NCI-H1105 treated with DMSO at 0.1 percent for 48 hours (cell line): Measurements from ENCODE around the gene CMSS1.
A peak's percentile ranks its signal among the peaks of the same experiment; 100 is the strongest.

Experiments
- DNase-seq: peaks from one replicate; lab custom pipeline; 2025; lab: John Stamatoyannopoulos, UW

CMSS1 gene

DNA sequence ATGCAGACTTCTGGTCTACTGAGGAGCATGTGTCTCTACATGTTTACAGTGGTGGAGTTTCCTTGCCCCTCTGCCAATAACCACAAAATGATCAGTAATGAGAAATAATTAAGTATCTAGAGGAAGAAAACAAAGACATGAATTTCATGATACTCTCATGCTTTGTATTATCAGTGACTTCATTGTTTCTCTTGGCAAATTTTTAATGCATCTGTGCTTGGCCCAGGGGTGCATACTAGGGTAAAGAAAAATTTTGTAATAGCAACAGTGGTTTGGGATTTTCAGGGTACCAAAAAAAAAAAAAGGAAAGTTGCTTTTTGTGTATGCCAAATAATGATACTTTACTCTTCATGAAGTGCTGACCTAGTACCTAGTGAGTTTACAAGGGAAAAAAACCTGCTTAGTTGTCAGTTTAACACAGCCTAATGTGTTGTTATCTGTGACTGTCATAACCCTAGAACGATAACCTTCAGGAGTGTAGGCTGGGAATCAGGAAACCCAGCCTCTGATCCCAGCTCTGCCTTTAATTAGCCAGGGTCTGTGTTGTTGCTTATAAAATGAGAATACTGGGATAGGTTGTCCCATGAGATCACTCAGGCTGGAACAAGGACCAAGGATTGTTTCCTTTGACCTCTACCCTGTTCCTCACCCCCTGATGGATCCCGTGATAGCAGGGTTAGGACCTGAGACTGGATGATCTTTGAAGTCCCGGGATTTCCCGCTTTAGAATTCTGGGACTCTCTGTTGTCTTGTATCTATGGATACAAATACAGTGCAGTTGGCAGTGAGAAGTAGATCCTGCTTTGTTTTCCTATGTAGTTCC lies 117.5 kb downstream of the CMSS1 start:
- no peak for DNase-seq

DNA sequence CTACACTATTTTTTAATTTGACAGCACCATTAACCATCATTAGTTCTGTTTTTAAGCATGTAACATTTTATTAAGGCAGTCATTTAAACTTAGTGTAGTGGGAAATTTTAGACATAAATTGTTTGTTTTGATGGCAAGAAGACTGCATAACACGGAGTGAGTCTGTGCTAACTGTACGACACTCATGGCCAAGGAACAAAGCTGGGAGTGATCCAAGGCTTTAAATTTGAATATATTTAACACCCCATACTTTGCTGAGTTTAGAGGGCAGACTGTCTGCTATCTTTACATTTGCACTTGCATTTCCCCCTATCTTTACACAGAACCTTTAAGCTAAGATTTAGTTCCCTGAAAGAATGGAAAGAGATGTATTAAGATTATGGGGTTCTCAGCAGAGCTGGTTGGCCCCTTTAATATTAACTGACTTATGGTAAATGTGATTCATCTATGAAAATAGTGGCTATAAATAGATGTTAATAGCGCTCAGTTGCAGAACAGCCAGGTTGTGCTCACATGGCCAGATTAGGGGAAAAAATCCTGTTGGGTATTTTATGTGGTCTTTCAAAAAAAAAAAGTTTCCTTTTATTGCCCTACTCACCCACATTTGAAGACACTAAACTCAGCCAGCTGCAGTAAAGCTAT lies 120.7 kb downstream of the CMSS1 start:
- no peak for DNase-seq

DNA sequence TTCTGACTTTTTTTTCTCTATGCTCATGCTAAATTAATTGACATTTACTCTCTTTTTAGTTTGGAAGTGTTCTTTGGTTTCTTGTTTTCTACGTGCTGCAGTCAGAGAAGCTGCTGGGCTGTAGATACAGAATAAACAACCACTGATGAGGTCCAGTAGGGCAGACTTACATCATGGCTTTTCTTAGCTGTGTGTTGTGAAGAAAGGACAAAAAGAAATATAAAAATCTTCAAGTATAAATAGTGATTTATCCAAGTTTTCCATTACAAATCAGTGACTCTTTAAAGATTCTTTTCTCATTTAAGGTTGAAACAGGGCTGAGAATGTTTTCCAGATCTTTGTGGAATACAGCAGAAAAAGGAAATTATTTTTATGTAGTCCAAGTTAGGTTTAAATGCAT lies 122.2 kb downstream of the CMSS1 start:
- DNase-seq, result no peak

DNA sequence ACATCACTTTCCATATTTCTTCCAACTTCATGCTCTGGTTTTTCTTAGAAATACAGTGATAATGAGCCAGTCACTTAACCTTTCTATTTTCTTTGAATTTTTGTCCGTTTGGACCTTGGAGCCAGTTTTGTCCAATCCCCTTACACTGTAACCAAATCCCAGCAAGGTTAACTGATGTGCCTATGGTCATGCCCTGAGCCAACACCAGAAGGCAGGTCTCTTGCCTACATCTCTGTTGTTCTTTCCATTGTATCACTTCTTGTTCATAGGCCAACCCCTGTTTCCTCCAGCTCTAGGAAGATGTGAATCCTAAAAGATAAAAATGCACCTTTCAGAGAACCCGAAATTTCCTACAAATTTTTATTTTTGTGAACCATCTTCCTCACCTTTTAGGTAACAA lies 122.7 kb downstream of the CMSS1 start:
- no peak for DNase-seq

DNA sequence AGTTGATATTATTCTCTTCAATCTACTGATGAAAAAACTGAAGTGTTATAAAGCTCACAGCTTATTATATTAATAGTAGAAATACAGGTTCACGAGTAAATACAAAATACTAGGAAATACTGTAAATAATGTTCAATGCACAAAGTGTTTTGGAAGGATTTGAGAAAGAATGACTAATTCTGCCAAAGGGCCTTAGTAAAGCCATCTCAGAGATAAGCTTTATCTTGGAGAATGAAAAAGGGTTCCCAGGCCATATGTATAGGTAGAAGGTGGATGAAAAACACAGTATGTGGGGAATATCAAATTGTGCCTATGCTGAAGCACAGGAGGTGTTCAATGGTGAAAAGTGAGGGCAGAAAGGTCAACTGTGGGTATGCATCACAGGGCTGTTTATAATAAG lies 123.5 kb downstream of the CMSS1 start:
- no peak for DNase-seq

DNA sequence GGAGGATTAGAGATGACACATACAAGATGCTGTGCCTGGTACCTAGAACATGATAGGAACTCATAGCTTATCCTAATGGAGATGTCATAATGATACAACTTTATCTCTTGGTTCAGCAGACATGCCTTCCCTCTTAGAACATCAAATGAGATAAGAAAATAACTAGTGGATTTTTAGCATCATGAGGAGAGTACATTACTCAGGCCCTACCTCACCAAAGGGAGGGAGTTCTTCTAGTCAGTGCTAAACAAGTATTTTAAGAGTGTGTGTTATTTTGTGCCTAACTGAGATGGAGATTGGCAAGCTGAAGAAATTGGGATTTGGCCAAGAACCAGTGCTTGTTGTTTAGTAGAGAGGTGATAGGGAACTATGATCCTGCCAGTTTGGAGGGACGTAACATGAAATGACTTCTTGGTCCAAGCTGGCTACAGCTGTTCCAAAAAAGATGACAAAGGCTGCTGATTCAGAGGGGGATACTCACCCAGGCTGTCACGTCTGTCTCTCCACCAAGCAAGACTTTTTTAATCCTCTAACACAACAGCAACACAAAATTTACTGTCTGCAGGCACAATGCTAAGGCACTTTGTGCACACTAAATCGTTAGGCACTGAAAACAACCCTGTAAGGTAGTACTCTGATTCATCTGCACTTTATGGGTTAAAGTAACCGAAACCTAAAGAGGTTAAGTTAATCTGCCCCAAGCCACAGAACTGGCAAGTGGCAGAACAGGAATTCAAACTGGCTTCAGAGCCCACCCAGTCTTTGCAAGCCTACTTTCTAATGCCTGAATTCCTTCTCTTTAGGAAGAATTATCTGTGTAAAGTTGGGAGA lies 126.5 kb downstream of the CMSS1 start:
- DNase-seq, result no peak

DNA sequence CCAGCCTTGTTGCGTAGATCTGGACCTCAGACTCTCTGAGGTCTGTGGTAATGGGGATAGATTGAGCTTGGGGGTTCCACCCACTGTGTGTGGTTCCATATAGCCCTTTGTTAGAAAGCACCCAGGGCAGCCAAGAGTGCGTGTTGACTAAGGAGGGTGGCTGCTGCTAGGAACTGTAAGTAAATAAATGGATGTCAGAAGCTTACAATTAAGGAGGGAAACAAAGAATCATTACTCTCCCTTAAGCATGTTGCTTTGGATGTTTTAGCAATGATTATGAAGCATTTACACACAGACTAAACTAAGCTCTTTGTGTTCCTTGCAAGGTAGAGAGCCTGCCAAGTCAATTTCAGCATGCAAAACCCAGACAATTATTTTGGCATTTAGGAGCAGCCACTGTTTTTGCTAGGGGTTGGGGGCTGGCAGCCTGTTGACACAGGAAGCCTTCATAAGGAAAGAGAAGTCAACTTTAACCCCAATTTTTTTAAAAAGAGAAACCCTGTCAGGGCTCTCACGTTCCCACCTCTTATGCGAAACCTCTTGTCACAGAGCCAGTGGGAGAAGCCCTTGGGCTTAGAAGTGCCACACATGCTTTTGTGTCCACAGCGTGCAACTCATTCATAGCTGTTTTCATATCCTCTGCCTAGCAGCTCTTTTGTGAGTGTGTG lies 127.8 kb downstream of the CMSS1 start:
- DNase-seq, result peak; percentile 10

DNA sequence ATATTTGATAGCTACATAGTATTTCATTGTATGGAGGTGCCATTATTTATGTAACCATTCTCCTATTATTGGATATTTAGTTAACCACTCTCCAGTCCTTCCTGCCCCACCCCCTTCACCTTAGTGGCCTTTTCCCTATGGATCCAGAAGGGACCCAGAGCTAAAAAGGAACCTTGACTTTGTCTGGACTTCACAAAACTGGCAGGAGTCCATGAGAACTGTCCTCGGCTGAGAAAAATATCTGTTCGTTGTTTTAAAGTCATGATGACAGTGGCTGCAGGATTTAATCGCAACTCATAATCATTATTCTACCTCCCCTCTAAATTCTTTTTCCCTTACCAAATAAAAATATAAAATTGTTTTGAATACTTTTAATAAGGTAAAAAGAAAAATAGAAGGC lies 129.7 kb downstream of the CMSS1 start:
- DNase-seq, result no peak

DNA sequence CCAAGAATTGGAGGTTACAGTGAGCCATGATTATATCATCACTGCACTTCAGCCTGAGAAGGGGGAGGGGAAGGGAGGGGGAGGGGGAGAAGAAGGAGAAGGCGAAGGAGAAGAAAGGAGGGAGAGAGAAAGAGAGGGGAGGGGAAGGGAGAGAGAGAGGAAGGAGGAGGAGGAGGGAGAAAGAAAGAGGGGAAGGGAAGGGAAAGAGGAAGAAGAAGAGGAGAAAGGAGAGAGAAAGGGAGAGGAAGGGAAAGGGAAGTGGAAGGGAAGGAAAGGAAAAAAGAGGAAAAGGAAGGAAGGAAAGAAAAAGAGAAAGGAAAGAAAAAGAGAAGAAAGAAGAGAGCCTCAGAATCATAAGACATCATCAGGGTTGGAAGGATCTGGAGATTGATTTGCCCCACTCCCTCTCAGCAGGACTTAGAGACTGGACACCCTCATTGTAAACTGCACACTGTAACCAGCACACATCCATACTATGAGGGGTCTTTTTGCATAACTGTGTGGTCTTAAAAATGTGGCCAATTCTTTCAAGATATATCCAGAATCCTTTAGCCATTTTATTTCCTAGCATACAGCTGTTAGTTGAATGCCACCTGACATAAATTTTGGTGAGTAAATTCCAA lies 130.9 kb downstream of the CMSS1 start:
- DNase-seq, result no peak

DNA sequence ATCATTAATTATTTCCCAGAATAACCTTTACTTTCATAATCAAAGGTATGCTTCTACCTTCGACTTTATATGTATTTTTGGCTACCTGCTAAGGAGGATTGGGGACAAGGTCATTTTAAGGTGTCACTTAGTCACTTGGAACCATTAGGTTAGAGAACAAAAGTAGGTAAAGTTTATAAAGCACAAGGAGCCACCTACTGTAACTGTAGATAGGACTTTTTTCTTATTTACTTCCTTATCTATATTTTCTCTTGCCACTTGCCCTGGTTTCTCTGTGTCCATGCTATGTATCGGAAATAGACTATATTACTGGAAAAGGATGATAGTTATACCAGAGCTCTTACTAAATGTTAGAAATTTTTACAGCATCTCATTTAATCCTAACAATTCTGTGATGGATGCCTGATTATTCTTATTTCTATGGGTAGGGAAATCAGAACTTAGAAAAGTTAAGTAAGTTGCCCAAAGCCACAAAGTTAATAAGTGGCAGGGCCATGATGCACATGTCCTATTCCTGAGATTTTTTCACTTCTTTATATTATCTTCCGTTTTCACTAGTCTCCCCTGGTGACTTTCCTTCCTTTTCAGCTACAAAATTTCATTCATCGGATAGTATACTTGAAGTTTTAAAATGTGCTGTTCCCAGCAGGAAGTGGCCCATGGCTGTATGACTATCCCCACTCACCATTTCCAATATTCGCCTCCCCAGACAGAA lies 132.5 kb downstream of the CMSS1 start:
- DNase-seq, result no peak

DNA sequence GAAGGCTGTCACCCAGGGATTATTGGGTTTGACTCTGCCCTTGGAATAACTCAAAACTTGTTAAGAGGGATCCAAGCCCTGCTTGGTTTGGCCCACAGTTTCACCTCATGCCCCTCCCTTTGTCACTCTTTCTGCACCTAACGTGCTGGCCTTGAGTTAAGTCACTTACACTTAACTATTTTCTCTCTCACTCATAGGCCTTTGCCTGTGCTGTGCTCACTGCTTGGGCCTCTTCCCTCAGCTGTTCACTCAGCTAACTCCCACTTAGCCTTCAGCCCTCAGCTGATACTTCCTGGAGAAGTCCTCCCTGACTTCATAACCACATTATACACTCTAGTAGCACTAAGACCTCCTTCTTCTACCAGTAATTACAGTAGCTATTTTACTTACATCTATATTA lies 133.3 kb downstream of the CMSS1 start:
- DNase-seq, result no peak

DNA sequence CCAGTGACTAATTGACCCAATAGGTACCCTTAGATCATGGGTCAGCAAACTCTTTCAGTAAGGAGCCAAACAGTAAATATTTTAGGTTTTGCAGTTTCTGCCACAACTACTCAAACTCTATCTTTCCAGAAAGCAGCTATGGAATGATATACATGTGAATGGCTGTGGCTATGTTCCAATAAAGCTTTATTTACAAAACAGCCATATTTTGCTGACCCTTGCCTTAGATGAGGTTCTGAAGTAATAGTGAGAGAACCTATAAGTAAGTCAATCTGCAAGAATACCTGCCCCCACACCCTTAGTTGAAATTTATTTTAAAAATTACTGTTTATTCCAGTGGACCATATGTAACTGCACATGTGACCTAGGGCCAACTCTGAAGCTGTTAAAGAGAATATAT lies 134.0 kb downstream of the CMSS1 start:
- DNase-seq, result no peak

DNA sequence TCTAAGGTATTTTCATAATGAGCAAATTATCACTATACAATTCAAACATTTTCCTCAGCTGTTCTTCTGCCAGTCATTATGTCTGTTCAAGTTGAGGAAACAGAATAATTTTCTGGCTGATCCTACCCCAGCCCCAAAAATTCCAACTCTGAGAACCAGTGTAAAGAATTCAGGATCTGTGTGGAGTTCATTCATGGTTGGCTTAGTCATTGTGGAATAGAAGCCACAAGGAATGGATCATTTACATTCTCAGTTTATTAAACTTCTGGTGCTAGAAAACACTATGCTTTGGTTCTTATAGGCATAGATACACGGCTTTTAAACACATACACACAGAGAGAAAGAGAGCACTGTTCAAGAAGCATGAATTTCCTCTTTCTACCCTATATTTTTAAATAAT lies 134.6 kb downstream of the CMSS1 start:
- no peak for DNase-seq

DNA sequence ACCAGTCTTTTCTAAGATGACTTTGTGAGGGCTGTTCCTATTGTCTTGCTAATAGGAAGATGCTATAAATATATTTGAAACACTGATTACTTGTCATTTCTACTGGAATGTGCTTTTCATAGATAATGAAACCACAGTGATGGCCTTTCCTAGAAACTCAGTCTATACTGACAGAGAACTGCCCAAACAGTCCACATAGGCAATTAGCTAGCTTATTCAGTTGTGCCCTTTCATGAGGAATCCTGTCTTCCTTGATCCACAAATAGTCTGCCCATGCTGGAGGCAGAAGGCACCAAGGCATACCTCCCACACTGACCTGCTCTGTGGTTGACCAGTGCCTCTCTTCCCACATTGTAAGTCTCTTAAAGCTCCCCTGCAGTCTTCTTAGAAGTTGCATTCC lies 135.9 kb downstream of the CMSS1 start:
- no peak for DNase-seq

DNA sequence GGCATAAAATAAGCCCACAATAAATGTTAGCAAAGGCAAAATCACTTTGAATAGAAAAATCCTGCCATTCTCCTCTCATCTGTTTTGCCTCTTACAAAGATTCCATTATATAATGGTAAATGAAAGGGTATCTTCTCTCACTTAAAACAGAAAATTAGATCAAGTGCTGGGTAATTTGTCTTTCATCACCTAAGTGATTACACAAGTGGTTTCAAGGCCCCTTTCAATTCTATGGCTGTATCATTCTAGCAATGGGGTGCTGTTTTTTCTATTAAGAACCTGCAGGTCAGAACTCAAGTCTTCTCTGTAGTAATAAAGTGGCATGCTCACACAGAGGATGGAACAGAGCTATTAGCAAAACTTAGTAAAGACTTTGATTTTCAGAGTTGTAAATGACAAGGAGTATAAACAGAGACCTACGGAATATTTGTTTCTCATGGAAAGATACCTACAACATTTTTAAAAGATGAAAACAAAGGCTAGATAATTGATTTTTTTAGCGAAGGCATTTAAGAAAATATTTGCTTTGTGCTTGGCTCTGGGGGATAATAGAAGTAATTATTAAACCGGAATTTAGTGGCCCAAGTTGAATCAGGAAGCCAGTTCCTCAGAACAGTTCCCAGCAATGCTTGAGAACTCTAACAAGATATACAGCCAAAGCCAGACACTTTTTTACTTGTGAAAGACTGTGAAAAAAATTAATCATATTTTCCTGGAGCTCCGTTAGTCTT lies 137.4 kb downstream of the CMSS1 start:
- DNase-seq, result no peak

DNA sequence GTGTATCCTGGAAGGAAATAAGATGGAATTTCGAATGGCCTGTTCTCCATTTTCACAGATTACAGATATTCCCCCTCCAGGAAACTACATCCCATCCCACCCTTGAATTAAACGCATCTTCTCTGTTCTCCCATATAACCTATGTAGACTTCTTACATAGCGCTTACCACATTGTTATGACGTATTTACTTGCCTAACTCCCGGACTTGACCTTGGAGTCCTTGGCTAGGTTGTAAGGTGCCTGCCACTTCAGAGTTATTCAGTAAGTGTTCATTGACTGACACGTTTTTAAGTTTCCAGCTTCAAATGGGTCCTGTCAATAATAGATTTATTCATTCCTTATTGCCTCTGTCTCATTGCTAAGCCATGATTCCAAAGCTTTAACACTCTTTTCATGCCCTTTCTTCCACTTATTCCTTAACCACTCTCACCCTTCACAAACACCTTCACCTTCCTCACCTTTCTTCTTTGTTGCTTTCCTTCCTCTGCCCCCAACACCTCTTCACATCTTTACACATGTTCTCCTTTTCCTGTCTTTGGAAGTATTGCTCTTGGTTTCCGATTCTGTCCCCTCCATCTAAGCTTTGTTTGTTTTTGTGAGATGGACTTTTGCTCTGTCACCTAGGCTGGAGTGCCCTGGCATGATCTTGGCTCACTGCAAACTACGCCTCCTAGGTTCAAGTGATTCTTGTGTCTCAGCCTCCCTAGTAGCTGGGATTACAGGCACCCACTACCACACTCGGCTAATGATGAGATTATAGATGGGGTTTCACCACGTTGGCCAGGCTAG lies 138.3 kb downstream of the CMSS1 start:
- no peak for DNase-seq

DNA sequence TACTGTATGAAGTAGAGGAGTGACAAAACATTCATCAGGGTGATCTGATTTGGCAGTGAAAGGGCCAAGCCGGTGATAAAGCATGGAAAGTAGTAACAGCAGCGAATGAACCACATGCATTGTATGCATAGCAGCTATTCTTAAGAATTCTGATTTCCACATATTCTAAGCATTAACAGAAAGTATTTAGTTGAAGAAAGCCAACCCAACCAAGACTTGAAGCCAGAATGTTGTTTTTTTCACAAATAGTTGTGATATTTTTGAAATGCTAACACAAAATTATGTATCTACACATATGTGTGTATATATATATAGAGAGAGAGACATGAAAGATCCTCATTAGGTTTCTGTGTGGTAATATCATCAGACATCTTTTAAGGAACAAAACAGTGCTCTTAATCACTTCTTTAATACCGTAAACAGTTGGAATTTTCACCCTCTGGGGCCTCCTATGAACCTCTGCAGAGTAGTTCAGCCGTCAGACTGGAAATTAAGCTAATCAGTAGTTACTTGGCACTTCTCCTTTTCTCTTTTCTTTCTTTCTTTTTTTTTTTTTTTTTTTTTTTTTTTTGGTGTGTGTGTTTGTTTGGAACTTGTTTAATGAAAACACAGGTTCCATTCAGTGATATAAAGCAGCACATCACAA lies 139.6 kb downstream of the CMSS1 start:
- no peak for DNase-seq

DNA sequence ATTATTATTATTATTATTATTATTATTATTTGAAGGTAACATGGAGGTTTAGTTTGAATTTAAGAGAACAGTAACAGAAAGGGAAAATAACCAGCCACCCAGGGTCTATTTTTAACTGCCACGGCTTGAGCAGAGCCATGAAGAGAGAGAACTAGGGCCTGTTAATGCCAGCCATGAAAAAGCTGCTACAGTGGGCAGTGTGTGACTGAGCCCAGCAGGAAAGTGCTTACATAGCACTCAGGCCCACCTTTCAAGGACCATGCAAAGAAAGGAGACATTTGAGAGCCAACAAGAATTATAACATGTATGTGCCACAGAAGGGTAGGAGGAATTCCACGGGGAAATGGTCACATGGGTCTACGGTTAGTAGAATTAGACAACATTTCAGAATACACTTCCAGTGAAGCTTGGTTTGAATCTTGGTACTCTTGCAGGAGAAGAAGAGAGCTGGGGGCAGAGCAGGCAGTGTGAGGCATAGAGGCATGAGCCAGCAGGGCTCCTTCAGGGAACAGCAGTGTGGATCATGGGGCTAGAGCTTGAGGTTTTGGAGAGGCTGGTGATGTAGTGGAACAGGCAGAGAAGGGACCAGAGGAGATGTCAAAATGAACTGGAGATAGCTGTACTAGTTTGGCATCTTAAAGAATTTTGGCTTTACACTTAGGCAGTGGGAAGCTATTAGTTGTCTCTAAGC lies 140.7 kb downstream of the CMSS1 start:
- DNase-seq, result no peak
